ENCODE results near the gene ATP5PD.

The ATP5PD gene

GRCh38 chr17:75086496-75087181 is 39.9 kb upstream of the ATP5PD start:
- Histone ChIP-seq H3K4me1 (ENCODE audit: insufficient read depth, low read length, severe bottlenecking) (peaks cover 7% of the 10 kb centered on the region), H3K27me3 (ENCODE audit: insufficient read depth, low read length) (peaks cover 22% of the 10 kb centered on the region), H3F3A (ENCODE audit: insufficient read depth, low read length) (no peaks in the 10 kb centered on the region), H3K9me2 (ENCODE audit: low read depth, low read length) (no peaks in the 10 kb centered on the region), H4K20me1 (ENCODE audit: insufficient read depth, low read length) (no peaks in the 10 kb centered on the region), H2AFZ (ENCODE audit: low read length) (no peak overlapping the region), H3K27ac (ENCODE audit: low read depth, low read length, poor library complexity, severe bottlenecking) (no peak overlapping the region), H3K9ac (ENCODE audit: low read length) (no peak overlapping the region), H3K4me3 (ENCODE audit: low read depth, low read length, poor library complexity, severe bottlenecking) (no peak overlapping the region), H3K36me3 (ENCODE audit: insufficient read depth, low read length) (no peaks in the 10 kb centered on the region), H3K4me2 (ENCODE audit: low read length) (no peak overlapping the region), H3K79me2 (ENCODE audit: insufficient read depth, low read length) (no peaks in the 10 kb centered on the region), H3K9me3 (ENCODE audit: low read length) (no peaks in the 10 kb centered on the region)
- TF ChIP-seq CTCF (IDR thresholded peaks at IDR 0.05; ENCODE audit: low read length) (no peak), EZH2 (IDR thresholded peaks at IDR 0.05; ENCODE audit: borderline replicate concordance, low read length) (no peak)

GRCh38 chr17:75084039-75084660 is 37.4 kb upstream of the ATP5PD start:
- Histone ChIP-seq H2AFZ (ENCODE audit: low read length) (no peak overlapping the region), H3K27ac (ENCODE audit: low read depth, low read length, poor library complexity, severe bottlenecking) (no peak overlapping the region), H3K4me2 (ENCODE audit: low read length) (0 out of 2 replicates have a peak overlapping the region, but pooled peaks have one; percentile 23), H3K27me3 (ENCODE audit: insufficient read depth, low read length) (peaks cover 15% of the 10 kb centered on the region), H3K9ac (ENCODE audit: low read length) (no peak overlapping the region), H3K9me2 (ENCODE audit: low read depth, low read length) (no peaks in the 10 kb centered on the region), H3K4me3 (ENCODE audit: low read depth, low read length, poor library complexity, severe bottlenecking) (no peak overlapping the region), H3K79me2 (ENCODE audit: insufficient read depth, low read length) (no peaks in the 10 kb centered on the region), H4K20me1 (ENCODE audit: insufficient read depth, low read length) (no peaks in the 10 kb centered on the region), H3F3A (ENCODE audit: insufficient read depth, low read length) (no peaks in the 10 kb centered on the region), H3K36me3 (ENCODE audit: insufficient read depth, low read length) (no peaks in the 10 kb centered on the region), H3K4me1 (ENCODE audit: insufficient read depth, low read length, severe bottlenecking) (peaks cover 7% of the 10 kb centered on the region), H3K9me3 (ENCODE audit: low read length) (no peaks in the 10 kb centered on the region)
- TF ChIP-seq EZH2 (IDR thresholded peaks at IDR 0.05; ENCODE audit: borderline replicate concordance, low read length) (no peak), CTCF (IDR thresholded peaks at IDR 0.05; ENCODE audit: low read length) (no peak)

- H3K4me1 ChIP-seq (ENCODE audit: insufficient read depth, low read length, severe bottlenecking), result peaks cover 12% of the 10 kb centered on the region
- H4K20me1 ChIP-seq (ENCODE audit: insufficient read depth, low read length), result no peaks in the 10 kb centered on the region
- H3K9me2 ChIP-seq (ENCODE audit: low read depth, low read length), result no peaks in the 10 kb centered on the region
- H3K9ac ChIP-seq (ENCODE audit: low read length), result no peak overlapping the region
- H3K9me3 ChIP-seq (ENCODE audit: low read length), result no peaks in the 10 kb centered on the region
- peaks cover 12% of the 10 kb centered on the region for H3K27me3 ChIP-seq (ENCODE audit: insufficient read depth, low read length)
- no peak overlapping the region for H3K4me2 ChIP-seq (ENCODE audit: low read length)
- no peaks in the 10 kb centered on the region for H3F3A ChIP-seq (ENCODE audit: insufficient read depth, low read length)
- TF ChIP-seq CTCF (IDR thresholded peaks at IDR 0.05; ENCODE audit: low read length), result no peak
- TF ChIP-seq EZH2 (IDR thresholded peaks at IDR 0.05; ENCODE audit: borderline replicate concordance, low read length), result no peak
- H3K27ac ChIP-seq (ENCODE audit: low read depth, low read length, poor library complexity, severe bottlenecking), result no peak overlapping the region
- H2AFZ ChIP-seq (ENCODE audit: low read length), result no peak overlapping the region
- no peaks in the 10 kb centered on the region for H3K36me3 ChIP-seq (ENCODE audit: insufficient read depth, low read length)
- no peak overlapping the region for H3K4me3 ChIP-seq (ENCODE audit: low read depth, low read length, poor library complexity, severe bottlenecking)
- H3K79me2 ChIP-seq (ENCODE audit: insufficient read depth, low read length), result no peaks in the 10 kb centered on the region
Measured at GRCh38 chr17:75082683-75083082, 35.9 kb upstream of the ATP5PD start.

Measured in OCI-LY1 (cell line).